RWPE1 (cell line): Measurements from ENCODE around the gene CORO2A.
"Not testable (repeated sequence)": the region's sequence is repeated elsewhere in the genome, so short reads cannot be mapped to it uniquely, and the experiment has no call there.

Experiments used
- CTCF ChIA-PET: fragments of 350-600 bp; sonication (Branson Sonifier 250); formaldehyde crosslinking; extraction: SDS; loops from one replicate; lab custom pipeline; 2021; lab: Yijun Ruan, JAX
- POLR2A ChIA-PET: fragments of 400-600 bp; formaldehyde crosslinking; extraction: SDS; loops from one replicate; lab custom pipeline; 2020; ENCODE audit warnings: antibody characterized with exemption; ENCODE audit not compliant: low non-redundant PET; lab: Yijun Ruan, JAX
- DNase-seq: peaks from one replicate; pipeline ENCODE4 v3.0.0; 2012; ENCODE audit warnings: low spot score
- H3K27ac ChIP-seq: fragments of 450-650 bp; 2 replicates; pipeline ENCODE4 v1.5.1; 2017
- CTCF ChIP-seq: fragments of 450-650 bp; conservative IDR thresholded peaks from 2 replicates; pipeline ENCODE4 v1.5.1; 2017; ENCODE audit warnings: low read depth, mild to moderate bottlenecking

The CORO2A gene

GRCh38 chr9:98096091-98096490 is 96.3 kb downstream of the CORO2A start:
- TF ChIP-seq CTCF: no peak
- CTCF ChIA-PET: no interaction called here
- no peak overlapping the region for H3K27ac ChIP-seq

GRCh38 chr9:98095401-98095800 is 97.0 kb downstream of the CORO2A start:
- H3K27ac ChIP-seq: no peak overlapping the region
- no peak for TF ChIP-seq CTCF
- ChIA-PET CTCF (interaction anchor here (0.6 kb wide), 1 partner anchor 8 kb away, joined by 3 read pairs; no protein-coding TSS in a partner anchor), POLR2A (interaction anchor here (0.6 kb wide), 1 partner anchor 9 kb away, joined by 3 read pairs; no protein-coding TSS in a partner anchor)
- no peak for DNase-seq

More at GRCh38 chr9:98096091-98096490, 96.3 kb downstream of the CORO2A start:
- no peak for DNase-seq
- POLR2A ChIA-PET: no interaction called here

GRCh38 chr9:98094851-98095250 is 97.6 kb downstream of the CORO2A start:
- DNase-seq: no peak
- CTCF ChIA-PET: interaction anchor here (0.6 to 0.7 kb wide), 2 partner anchors 7 to 394 kb away, joined by 3 read pairs; no protein-coding TSS in a partner anchor
- POLR2A ChIA-PET: interaction anchor here (0.6 kb wide), 1 partner anchor 8 kb away, joined by 3 read pairs; no protein-coding TSS in a partner anchor
- no peak for TF ChIP-seq CTCF
- H3K27ac ChIP-seq: no peak overlapping the region

GRCh38 chr9:98094316-98094715 is 98.1 kb downstream of the CORO2A start:
- DNase-seq: no peak
- no peak overlapping the region for H3K27ac ChIP-seq
- no peak for TF ChIP-seq CTCF
- ChIA-PET CTCF (interaction anchor here (0.7 kb wide), 1 partner anchor 394 kb away, joined by 3 read pairs; no protein-coding TSS in a partner anchor), POLR2A (no interaction called here)

GRCh38 chr9:98092613-98092931 is 99.9 kb downstream of the CORO2A start:
- ChIA-PET POLR2A (no interaction called here), CTCF (interaction anchor here (0.8 to 1.3 kb wide), 4 partner anchors 11 to 28 kb away, joined by 3 to 4 read pairs (median 4); no protein-coding TSS in a partner anchor)
- DNase-seq: no peak
- TF ChIP-seq CTCF: no peak
- no peak overlapping the region for H3K27ac ChIP-seq

GRCh38 chr9:98091735-98092612 is 100.5 kb downstream of the CORO2A start:
- ChIA-PET CTCF (interaction anchor here (0.6 to 1.3 kb wide), 4 partner anchors 10 to 29 kb away, joined by 3 to 4 read pairs (median 3); no protein-coding TSS in a partner anchor), POLR2A (no interaction called here)
- H3K27ac ChIP-seq: no peak overlapping the region
- no peak for TF ChIP-seq CTCF
- no peak for DNase-seq

- POLR2A ChIA-PET: interaction anchor here (0.6 kb wide), 1 partner anchor 169 kb away, joined by 3 read pairs; no protein-coding TSS in a partner anchor
- DNase-seq, CTCF ChIA-PET, H3K27ac ChIP-seq: not testable (repeated sequence)
These were observed 101.8 kb downstream of the CORO2A start for GRCh38 chr9:98090674-98091073.
